NCI-H345 treated with DMSO at 0.1 percent for 48 hours (cell line): ENCODE data around the gene ALDOB.

Source experiments
- DNase-seq: peaks from one replicate; lab custom pipeline; 2025; ENCODE audit not compliant: unreplicated experiment; lab: John Stamatoyannopoulos, UW

The ALDOB gene

GRCh38 chr9:101457003-101457402 lies 21.4 kb upstream of the ALDOB start:
- DNase-seq: no peak

- DNase-seq: no peak
Measured at GRCh38 chr9:101455656-101456240, 20.2 kb upstream of the ALDOB start.

GRCh38 chr9:101453776-101454570 lies 18.4 kb upstream of the ALDOB start:
- DNase-seq: no peak

DNA sequence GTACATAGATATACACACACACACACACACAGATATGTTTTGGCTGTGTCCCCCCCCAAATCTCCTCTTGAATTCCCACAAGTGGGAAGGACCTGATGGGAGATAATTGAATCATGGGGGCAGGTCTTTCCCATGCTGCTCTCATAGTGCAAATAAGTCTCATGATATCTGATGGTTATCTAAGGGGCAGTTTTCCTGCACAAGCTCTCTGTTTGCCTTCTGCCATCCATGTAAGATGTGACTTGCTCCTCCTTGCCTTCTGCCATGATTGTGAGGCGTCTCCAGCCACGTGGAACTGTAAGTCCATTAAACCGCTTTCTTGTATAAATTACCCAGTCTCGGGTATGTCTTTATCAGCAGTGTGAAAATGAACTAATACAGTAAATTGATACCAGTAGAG lies 15.9 kb upstream of the ALDOB start:
- DNase-seq: no peak

- DNase-seq: no peak
Measured at GRCh38 chr9:101450931-101451330, 15.4 kb upstream of the ALDOB start.

DNA sequence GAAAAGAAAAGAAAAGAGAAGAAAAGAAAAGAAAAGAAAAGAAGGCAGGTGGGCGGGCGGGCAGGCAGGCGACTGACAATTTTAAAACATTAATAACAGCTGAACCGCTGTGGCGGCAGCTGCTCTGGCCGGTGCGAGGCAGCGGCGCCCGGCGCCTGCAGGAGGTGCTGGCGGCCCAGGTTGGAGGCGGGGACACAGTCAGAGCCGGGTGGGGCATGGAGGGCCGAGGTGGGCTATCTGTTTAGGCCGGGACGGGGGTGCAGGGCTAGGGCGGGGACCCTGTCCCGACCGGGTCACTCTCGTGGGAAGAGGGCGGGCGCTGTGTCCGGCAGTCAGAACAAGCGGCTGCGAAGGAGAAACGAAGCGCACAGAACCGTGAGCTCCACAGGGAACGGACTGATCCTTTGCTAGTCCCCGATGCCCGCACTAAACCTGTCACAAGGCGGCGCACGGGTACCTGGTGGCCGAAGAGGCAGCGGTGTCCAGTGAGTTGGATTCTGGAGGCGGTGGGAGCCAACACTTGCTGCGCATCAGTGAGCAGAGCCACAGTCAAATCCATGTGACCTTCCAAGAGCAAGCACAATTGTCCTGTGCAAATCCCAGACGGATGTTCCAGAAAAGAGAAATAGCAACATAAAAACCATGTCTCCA lies 13.6 kb upstream of the ALDOB start:
- peak; percentile 67 for DNase-seq

DNA sequence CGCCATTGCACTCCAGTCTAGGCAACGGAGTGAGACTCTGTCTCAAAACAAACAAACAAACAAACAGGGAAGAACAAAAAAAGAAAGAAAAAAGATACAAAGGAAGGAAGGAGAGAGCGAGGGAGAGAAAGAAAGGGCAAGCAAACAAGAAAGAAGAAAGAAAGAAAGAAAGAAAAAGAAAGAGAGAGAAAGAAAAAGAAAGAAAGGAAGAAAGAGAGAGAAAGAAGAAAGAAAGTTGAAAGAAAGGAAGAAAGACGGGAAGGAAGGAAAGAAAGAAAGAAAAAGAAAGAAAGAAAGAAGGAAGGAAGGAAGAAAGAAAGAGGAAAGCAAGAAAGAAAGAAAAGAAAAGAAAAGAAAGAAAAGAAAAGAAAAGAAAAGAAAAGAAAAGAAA lies 13.1 kb upstream of the ALDOB start:
- DNase-seq: no peak

- no peak for DNase-seq
Measured at GRCh38 chr9:101446732-101447131, 11.2 kb upstream of the ALDOB start.

DNA sequence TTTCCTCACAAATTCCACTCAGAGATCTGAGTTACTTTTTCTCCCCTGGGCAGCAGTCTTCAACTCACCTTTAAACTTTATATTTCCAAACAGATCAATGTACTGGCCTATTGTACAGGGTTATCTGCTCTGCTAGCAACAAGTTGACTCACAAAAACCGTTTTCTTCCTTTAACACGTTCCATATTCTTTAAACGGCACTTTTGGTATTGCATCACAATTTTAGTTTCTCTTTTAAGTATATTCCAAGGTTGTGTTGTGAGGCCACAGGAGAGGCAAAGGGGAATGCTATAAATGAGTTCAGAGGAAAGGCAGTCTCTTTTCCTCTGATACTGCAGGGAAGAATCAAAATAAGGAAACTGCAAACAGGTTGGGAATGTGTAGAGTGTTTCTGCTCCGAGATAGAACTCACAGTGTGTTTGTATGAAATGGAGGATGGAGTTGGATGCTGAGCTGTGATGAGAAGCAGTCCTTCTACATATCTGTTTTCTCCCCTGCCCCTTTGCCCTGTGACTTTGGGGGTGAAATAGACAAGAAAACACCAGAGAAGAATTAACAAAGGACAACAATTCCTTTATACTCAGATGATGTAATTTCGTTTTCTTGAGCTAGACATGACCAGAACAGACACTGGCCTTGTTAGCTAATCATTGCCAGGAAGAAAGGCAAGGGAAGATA lies 9.9 kb upstream of the ALDOB start:
- no peak for DNase-seq

- DNase-seq: peak; percentile 38
Measured at GRCh38 chr9:101443364-101443771, 7.8 kb upstream of the ALDOB start.

DNA sequence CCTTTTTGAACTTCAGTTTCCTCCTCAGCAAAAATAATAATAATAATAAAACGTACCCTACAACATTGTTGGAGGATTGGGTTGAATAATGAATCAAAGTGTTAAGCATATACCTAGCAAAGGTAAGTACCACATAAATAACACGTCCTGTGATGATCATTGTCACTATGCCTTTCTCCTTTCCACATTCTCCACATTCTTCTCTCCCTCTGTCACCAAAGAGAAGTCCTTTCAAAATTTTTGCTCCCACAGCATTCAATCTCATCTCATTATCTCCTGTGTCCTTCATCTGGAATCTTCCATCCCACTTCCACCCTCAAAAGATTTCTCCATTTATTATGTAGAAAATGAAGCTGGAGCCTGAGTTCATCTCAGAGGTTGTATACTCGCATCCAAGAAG lies 7.2 kb upstream of the ALDOB start:
- no peak for DNase-seq

GRCh38 chr9:101442318-101442717 lies 6.7 kb upstream of the ALDOB start:
- no peak for DNase-seq

- no peak for DNase-seq
Measured at GRCh38 chr9:101440714-101441230, 5.2 kb upstream of the ALDOB start.

GRCh38 chr9:101438523-101438922 lies 2.9 kb upstream of the ALDOB start:
- no peak for DNase-seq

GRCh38 chr9:101437806-101438232 lies 2.2 kb upstream of the ALDOB start:
- DNase-seq: no peak

DNA sequence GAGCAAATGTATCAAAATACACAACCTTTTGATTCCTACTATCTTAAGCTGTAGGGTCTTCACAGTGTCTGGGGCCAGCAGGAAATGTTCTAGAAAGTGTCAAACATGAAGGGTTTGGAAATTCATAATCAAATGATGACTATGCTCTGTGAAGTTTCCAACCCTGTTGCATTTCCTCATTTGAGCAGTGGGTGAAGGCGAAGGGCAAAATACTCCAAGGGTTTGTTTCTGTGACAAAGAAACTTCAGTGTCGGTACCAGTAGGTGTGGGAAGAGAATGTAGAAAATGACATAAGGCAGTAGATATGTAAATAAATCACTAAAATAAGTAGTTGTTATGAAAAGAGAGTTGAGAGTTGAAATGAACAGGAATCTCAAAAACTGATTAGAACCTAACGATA lies 576 bp downstream of the ALDOB start:
- no peak for DNase-seq

DNA sequence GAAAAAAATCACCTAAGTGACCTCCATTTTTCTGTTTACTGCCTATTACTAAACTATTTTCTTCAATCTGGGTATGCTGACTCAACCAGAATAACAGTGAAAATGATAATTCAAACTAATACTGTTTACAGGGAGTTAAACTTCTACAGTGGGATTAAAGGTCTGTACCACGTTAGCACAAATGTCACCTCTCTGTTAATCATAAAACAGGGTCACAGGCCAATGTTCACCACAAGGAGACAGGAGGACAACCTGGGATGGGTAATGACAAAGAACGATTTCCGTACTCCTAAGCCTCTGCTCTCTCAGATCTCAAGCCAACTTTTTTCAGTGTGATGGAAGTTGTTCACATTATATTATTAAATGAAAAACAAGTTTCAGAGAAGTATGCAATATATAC lies 2.3 kb downstream of the ALDOB start:
- DNase-seq: no peak

GRCh38 chr9:101432740-101433139 lies 2.8 kb downstream of the ALDOB start:
- no peak for DNase-seq

GRCh38 chr9:101432171-101432570 lies 3.4 kb downstream of the ALDOB start:
- DNase-seq: no peak

DNA sequence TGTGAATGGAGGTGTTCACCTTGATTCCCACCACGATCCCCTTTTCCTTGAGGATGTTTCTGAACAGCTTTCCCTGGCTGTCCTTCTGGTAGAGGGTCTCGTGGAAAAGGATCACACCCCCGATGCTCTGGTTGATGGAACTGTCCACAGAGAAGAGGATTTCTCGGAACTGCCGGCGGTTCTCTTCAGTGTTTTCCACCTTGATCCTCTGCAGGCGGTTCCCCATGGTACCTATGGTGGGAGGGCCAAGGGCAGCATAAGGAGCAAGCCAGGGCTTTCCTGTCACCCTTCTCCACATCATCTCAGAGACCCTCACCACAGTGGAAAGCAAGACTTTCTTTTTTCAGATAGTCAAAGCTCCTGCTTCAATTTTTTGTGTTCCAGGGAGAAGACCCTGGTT lies 5.8 kb downstream of the ALDOB start:
- DNase-seq: no peak

DNA sequence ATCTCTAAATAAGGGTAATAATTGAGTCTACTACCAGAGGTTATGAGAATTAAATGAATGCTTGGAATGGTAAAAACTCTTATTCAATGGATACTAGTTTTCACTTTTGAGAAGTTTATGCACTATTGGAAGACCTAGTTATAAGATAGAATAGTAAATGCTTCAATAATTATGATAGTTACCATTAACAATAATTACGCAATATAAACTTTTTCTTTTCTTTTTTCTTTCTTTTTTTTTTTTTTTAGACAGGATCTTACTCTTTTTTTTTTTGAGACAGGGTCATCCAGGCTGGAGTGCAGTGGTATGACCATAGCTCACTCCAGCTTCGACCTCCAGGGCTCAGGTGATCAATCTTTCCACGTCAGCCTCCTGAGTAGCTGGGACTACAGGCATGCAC lies 6.7 kb downstream of the ALDOB start:
- no peak for DNase-seq
